ENCODE results near the gene FBXO31. TPM values are rescaled to one million over a fixed set of nuclear protein-coding genes. Genes with fewer than 3 reads are reported as not detected.

Gene FBXO31
- total and polyA plus RNA-seq, 9 of the 15 experiments (the other 6 are each of a cell fraction or from before 2014, with no cell fraction given), result 0.18 to 33.3 (median 10.9) TPM

DNA sequence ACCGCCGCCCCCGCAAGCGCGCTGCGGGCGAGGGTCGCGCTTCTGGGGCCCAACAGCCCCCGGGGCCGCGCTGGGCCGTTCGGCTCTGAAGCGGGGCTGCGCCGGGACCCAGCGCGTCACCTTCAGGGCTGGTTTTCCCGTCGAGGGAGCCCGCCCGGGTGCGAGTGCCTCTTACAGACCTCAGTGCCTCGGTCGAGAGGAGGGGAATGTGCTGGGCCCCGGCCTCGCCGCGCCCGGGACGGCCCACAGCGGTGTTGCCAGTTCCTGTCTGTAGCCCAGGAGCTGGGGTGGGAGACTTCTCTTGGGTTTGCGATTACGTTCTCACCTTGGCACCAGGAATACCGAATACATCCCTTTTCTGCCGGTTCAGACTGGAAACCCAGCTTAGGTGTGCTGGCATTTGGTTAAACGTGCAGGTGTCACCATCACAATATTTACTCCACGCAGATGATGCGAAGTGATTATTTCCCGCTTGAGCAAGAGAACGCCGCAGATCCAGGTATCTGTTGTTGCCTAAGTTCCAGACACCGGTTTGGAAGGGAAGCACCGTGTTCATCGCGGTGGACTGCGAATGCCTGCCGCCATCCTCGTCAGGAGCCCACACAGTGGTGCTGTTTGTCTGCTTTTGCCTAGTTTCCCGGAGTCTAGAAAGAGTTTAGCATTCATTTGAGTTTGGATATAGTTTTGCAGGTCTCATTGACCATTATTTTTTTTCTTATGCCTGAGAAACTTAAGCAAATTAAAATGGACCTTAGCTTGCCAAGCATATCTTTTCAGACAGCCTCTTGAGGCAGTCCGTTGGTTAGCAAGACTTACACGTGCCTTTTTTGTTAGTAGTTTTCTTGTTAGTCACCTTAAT is 9.5 kb upstream of the FBXO31 start (continued):
- TF ChIP-seq MEF2D (tag; conservative IDR thresholded peaks at IDR 0.05; ENCODE audit: low read depth) (no peak), C11orf30 (IDR thresholded peaks at IDR 0.05; ENCODE audit: low read depth) (no peak), FOXP1 (CRISPR knock-in tag; IDR thresholded peaks at IDR 0.05) (peak; percentile 74), NR1H2 (CRISPR knock-in tag; IDR thresholded peaks at IDR 0.05) (no peak), MCM5 (IDR thresholded peaks at IDR 0.05; ENCODE audit: low read depth) (no peak), CTBP1 (IDR thresholded peaks at IDR 0.05; ENCODE audit: borderline replicate concordance) (peak; percentile 53; the same call in 1 of the 2 replicates), RNF2 (IDR thresholded peaks at IDR 0.05) (no peak), FUS (optimal IDR thresholded peaks at IDR 0.05; ENCODE audit: low read depth, low read length) (no peak), XRCC5 (IDR thresholded peaks at IDR 0.05; ENCODE audit: low read depth, low read length) (peak; percentile 60; the same call in 1 of the 2 replicates)
- TF ChIP-seq, protein P1, sequence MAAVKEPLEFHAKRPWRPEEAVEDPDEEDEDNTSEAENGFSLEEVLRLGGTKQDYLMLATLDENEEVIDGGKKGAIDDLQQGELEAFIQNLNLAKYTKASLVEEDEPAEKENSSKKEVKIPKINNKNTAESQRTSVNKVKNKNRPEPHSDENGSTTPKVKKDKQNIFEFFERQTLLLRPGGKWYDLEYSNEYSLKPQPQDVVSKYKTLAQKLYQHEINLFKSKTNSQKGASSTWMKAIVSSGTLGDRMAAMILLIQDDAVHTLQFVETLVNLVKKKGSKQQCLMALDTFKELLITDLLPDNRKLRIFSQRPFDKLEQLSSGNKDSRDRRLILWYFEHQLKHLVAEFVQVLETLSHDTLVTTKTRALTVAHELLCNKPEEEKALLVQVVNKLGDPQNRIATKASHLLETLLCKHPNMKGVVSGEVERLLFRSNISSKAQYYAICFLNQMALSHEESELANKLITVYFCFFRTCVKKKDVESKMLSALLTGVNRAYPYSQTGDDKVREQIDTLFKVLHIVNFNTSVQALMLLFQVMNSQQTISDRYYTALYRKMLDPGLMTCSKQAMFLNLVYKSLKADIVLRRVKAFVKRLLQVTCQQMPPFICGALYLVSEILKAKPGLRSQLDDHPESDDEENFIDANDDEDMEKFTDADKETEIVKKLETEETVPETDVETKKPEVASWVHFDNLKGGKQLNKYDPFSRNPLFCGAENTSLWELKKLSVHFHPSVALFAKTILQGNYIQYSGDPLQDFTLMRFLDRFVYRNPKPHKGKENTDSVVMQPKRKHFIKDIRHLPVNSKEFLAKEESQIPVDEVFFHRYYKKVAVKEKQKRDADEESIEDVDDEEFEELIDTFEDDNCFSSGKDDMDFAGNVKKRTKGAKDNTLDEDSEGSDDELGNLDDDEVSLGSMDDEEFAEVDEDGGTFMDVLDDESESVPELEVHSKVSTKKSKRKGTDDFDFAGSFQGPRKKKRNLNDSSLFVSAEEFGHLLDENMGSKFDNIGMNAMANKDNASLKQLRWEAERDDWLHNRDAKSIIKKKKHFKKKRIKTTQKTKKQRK (IDR thresholded peaks at IDR 0.05; ENCODE audit: borderline replicate concordance, low read depth, low read length), result no peak
- TF ChIP-seq, protein P2, sequence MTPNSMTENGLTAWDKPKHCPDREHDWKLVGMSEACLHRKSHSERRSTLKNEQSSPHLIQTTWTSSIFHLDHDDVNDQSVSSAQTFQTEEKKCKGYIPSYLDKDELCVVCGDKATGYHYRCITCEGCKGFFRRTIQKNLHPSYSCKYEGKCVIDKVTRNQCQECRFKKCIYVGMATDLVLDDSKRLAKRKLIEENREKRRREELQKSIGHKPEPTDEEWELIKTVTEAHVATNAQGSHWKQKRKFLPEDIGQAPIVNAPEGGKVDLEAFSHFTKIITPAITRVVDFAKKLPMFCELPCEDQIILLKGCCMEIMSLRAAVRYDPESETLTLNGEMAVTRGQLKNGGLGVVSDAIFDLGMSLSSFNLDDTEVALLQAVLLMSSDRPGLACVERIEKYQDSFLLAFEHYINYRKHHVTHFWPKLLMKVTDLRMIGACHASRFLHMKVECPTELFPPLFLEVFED (CRISPR knock-in tag; conservative IDR thresholded peaks at IDR 0.05), result no peak
- TF ChIP-seq, protein P3, sequence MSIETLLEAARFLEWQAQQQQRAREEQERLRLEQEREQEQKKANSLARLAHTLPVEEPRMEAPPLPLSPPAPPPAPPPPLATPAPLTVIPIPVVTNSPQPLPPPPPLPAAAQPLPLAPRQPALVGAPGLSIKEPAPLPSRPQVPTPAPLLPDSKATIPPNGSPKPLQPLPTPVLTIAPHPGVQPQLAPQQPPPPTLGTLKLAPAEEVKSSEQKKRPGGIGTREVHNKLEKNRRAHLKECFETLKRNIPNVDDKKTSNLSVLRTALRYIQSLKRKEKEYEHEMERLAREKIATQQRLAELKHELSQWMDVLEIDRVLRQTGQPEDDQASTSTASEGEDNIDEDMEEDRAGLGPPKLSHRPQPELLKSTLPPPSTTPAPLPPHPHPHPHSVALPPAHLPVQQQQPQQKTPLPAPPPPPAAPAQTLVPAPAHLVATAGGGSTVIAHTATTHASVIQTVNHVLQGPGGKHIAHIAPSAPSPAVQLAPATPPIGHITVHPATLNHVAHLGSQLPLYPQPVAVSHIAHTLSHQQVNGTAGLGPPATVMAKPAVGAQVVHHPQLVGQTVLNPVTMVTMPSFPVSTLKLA (conservative IDR thresholded peaks at IDR 0.05), result peak in 1 of 2 experiments; percentile 58; a peak in 2 of 4 replicates
- TF ChIP-seq, protein P4, sequence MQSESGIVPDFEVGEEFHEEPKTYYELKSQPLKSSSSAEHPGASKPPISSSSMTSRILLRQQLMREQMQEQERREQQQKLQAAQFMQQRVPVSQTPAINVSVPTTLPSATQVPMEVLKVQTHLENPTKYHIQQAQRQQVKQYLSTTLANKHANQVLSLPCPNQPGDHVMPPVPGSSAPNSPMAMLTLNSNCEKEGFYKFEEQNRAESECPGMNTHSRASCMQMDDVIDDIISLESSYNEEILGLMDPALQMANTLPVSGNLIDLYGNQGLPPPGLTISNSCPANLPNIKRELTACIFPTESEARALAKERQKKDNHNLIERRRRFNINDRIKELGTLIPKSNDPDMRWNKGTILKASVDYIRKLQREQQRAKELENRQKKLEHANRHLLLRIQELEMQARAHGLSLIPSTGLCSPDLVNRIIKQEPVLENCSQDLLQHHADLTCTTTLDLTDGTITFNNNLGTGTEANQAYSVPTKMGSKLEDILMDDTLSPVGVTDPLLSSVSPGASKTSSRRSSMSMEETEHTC (IDR thresholded peaks at IDR 0.05), result no peak
- TF ChIP-seq, protein P5, sequence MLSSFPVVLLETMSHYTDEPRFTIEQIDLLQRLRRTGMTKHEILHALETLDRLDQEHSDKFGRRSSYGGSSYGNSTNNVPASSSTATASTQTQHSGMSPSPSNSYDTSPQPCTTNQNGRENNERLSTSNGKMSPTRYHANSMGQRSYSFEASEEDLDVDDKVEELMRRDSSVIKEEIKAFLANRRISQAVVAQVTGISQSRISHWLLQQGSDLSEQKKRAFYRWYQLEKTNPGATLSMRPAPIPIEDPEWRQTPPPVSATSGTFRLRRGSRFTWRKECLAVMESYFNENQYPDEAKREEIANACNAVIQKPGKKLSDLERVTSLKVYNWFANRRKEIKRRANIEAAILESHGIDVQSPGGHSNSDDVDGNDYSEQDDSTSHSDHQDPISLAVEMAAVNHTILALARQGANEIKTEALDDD (IDR thresholded peaks at IDR 0.05), result peak; percentile 56
- TF ChIP-seq, protein P6, sequence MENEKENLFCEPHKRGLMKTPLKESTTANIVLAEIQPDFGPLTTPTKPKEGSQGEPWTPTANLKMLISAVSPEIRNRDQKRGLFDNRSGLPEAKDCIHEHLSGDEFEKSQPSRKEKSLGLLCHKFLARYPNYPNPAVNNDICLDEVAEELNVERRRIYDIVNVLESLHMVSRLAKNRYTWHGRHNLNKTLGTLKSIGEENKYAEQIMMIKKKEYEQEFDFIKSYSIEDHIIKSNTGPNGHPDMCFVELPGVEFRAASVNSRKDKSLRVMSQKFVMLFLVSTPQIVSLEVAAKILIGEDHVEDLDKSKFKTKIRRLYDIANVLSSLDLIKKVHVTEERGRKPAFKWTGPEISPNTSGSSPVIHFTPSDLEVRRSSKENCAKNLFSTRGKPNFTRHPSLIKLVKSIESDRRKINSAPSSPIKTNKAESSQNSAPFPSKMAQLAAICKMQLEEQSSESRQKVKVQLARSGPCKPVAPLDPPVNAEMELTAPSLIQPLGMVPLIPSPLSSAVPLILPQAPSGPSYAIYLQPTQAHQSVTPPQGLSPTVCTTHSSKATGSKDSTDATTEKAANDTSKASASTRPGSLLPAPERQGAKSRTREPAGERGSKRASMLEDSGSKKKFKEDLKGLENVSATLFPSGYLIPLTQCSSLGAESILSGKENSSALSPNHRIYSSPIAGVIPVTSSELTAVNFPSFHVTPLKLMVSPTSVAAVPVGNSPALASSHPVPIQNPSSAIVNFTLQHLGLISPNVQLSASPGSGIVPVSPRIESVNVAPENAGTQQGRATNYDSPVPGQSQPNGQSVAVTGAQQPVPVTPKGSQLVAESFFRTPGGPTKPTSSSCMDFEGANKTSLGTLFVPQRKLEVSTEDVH (IDR thresholded peaks at IDR 0.05; ENCODE audit: low read depth, partially characterized antibody), result no peak

All from K562 (cell line).